Progenitor cell of endocrine pancreas (in vitro differentiated cells): ENCODE results near the gene ZNF511. TPM values are rescaled to one million over a fixed set of nuclear protein-coding genes. Genes with fewer than 3 reads are reported as not detected.

Experiments
- DNase-seq: peaks from one replicate; pipeline ENCODE4 v3.0.0; 2021; ENCODE audit warnings: low spot score; ENCODE audit not compliant: unreplicated experiment
- H3K27ac Mint-ChIP-seq: 2 replicates; pipeline ENCODE4 v1.8.0; 2021; ENCODE audit warnings: mild to moderate bottlenecking, moderate library complexity, mixed read lengths
- H3K27me3 Mint-ChIP-seq: 2 replicates; pipeline ENCODE4 v1.8.0; 2021; ENCODE audit warnings: mixed read lengths
- H3K36me3 Mint-ChIP-seq: 2 replicates; pipeline ENCODE4 v1.8.0; 2022; ENCODE audit warnings: mixed read lengths; ENCODE audit not compliant: insufficient read depth
- H3K4me1 Mint-ChIP-seq: 2 replicates; pipeline ENCODE4 v1.8.0; 2021; ENCODE audit warnings: low read depth, mixed read lengths
- H3K4me3 Mint-ChIP-seq: 2 replicates; pipeline ENCODE4 v1.8.0; 2021; ENCODE audit warnings: low read depth, mild to moderate bottlenecking, moderate library complexity, mixed read lengths
- H3K9me3 Mint-ChIP-seq: 2 replicates; pipeline ENCODE4 v1.8.0; 2021; ENCODE audit warnings: low read depth, mixed read lengths
- CTCF ChIP-seq: fragments of 200-600 bp; sonication (generic); IDR thresholded peaks from one replicate; pipeline ENCODE4 v1.5.0; 2021; ENCODE audit warnings: antibody characterized with exemption, mild to moderate bottlenecking; ENCODE audit not compliant: unreplicated experiment
- total RNA-seq: library from RNA; stranded (reverse); gene quantifications from 2 replicates; pipeline ENCODE4 v1.2.1, GENCODE V29; 2021

Gene ZNF511
- total RNA-seq, 1 donor from 2014 or later = 56.8 TPM

DNA sequence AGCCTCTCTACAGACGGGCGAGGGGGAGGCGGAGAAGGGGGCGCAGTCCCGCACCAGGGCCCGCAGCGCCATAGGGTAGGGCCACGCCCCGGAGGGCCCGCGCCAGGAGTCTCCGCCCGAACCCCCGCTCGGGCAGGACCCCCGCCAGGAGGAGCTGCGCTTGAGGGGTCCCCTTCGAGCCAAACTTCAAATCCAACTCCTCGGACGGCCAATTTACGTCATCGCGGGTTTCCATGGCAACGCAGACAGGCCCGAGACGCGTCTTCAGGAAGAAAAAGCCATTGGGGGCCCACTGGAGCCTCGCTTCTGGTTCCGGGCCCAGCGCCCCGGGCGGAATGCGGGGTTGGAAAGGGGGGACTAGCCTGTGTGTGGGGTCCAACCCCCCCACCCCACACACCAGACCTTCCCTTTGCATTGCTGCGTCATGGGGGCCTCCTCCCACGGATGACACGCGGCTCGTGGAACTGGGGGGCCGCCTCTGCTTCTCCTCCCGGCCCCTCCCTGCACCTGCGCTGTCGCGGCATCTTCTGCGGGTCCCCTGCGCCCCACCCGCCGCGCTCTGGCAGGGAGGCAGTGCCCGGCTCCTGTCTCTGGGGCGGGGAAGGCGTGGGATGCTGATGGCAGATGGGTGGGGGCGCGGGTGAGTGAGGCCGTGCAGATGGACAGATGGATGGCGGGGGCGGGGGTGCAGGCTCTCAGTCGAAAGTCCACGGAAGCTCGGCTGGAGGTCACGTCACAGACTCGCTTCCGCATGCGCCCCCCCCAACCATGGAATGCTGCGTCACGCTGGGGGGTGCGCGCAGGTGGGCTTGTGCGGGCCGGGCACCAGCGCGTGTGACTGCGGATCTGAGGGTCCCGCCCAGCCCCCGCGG lies 26.8 kb downstream of the ZNF511 start:
- DNase-seq = no peak
- H3K27ac Mint-ChIP-seq = no peak overlapping the region
- H3K36me3 Mint-ChIP-seq = peaks cover 1% of the 10 kb centered on the region
- H3K27me3 Mint-ChIP-seq = peaks cover 37% of the 10 kb centered on the region
- no peak overlapping the region for H3K4me3 Mint-ChIP-seq
- no peak for TF ChIP-seq CTCF
- H3K9me3 Mint-ChIP-seq = peaks cover 4% of the 10 kb centered on the region
- peaks cover 2% of the 10 kb centered on the region for H3K4me1 Mint-ChIP-seq

GRCh38 chr10:133336118-133336576 lies 27.4 kb downstream of the ZNF511 start:
- Mint-ChIP-seq H3K9me3 (peaks cover 4% of the 10 kb centered on the region), H3K4me3 (no peak overlapping the region), H3K4me1 (peaks cover 2% of the 10 kb centered on the region), H3K27ac (no peak overlapping the region), H3K36me3 (peaks cover 1% of the 10 kb centered on the region), H3K27me3 (peaks cover 34% of the 10 kb centered on the region)
- DNase-seq = no peak
- TF ChIP-seq CTCF = no peak

- Mint-ChIP-seq H3K9me3 (peaks cover 4% of the 10 kb centered on the region), H3K4me3 (no peak within 1 kb of the TSS), H3K36me3 (peaks cover 1% of the 10 kb centered on the region), H3K27ac (no peak within 1 kb of the TSS), H3K27me3 (peaks cover 33% of the 10 kb centered on the region), H3K4me1 (peaks cover 2% of the 10 kb centered on the region)
- no peak for DNase-seq
- no peak for TF ChIP-seq CTCF
Observed at GRCh38 chr10:133336577-133337369, 28.1 kb downstream of the ZNF511 start, which contains the start of gene CALY. CALY (minus strand) TSS chr10:133336896; CDS start chr10:133328989, 7,907 bp downstream.

DNA sequence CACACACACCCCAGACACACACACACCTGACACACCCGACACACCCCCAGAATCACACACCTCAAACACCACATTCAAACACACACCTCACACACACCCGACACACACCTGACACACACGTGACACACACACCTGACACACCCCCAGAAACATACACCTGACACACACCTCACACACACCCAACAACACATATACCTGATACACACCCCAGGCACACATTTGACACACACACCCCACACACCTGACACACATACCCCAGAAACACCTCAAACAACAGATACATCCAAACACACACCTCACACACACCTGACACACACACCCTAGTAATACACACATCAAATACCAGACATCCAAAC lies 28.6 kb downstream of the ZNF511 start:
- peaks cover 4% of the 10 kb centered on the region for H3K9me3 Mint-ChIP-seq
- DNase-seq = no peak
- H3K36me3 Mint-ChIP-seq = peaks cover 1% of the 10 kb centered on the region
- H3K4me1 Mint-ChIP-seq = peaks cover 2% of the 10 kb centered on the region
- no peak for TF ChIP-seq CTCF
- H3K27me3 Mint-ChIP-seq = peaks cover 31% of the 10 kb centered on the region
- H3K4me3 Mint-ChIP-seq = no peak overlapping the region
- no peak overlapping the region for H3K27ac Mint-ChIP-seq
